WTC11 (cell line): ENCODE data around the gene PRCC. TPM values are rescaled to one million over a fixed set of nuclear protein-coding genes. Genes with fewer than 3 reads are reported as not detected.

Experiments
- ATAC-seq: fragments of 200-7000 bp; cut with Tn5 transposase; 2 replicates; pipeline ENCODE4 v1.10.0; 2021; ENCODE audit warnings: mild to moderate bottlenecking, moderate library complexity
- CTCF ChIA-PET: fragments of 300-600 bp; sonication (Branson Sonifier 250); formaldehyde crosslinking; loops from one replicate; lab custom pipeline; 2021; ENCODE audit warnings: antibody characterized with exemption; lab: Charles Lee
- POLR2A ChIA-PET: fragments of 350-600 bp; sonication (Branson Sonifier 250); formaldehyde crosslinking; loops from one replicate; lab custom pipeline; 2021; ENCODE audit warnings: antibody characterized with exemption; lab: Charles Lee
- DNase-seq: peaks from one replicate; pipeline ENCODE4 v3.0.0; 2021; ENCODE audit warnings: low spot score
- H3K27ac Mint-ChIP-seq: 2 replicates; pipeline ENCODE4 v1.8.0; 2021; ENCODE audit warnings: mixed read lengths
- H3K27me3 Mint-ChIP-seq: 2 replicates; pipeline ENCODE4 v1.8.0; 2021; ENCODE audit warnings: low read depth, mild to moderate bottlenecking, moderate library complexity, mixed read lengths
- H3K36me3 Mint-ChIP-seq: 2 replicates; pipeline ENCODE4 v1.8.0; 2021; ENCODE audit warnings: mixed read lengths
- H3K4me1 Mint-ChIP-seq: 2 replicates; pipeline ENCODE4 v1.8.0; 2022; ENCODE audit warnings: mixed read lengths
- H3K4me3 Mint-ChIP-seq: 2 replicates; pipeline ENCODE4 v1.8.0; 2021; ENCODE audit warnings: mild to moderate bottlenecking, moderate library complexity, mixed read lengths
- H3K9me3 Mint-ChIP-seq: 2 replicates; pipeline ENCODE4 v1.8.0; 2021; ENCODE audit warnings: mixed read lengths
- ATF1 ChIP-seq: sonication (generic); formaldehyde crosslinking; IDR thresholded peaks from 2 replicates; pipeline ENCODE4 v1.8.1; 2023; ENCODE audit warnings: mild to moderate bottlenecking, moderate library complexity, missing genetic modification reagents
- ELF4 ChIP-seq: sonication (generic); formaldehyde crosslinking; IDR thresholded peaks from 2 replicates; pipeline ENCODE4 v1.8.1; 2022; ENCODE audit warnings: low read depth, mild to moderate bottlenecking, moderate library complexity, missing genetic modification reagents
- FOXK1 ChIP-seq: sonication (generic); formaldehyde crosslinking; IDR thresholded peaks from 2 replicates; pipeline ENCODE4 v1.8.0; 2022; ENCODE audit warnings: mild to moderate bottlenecking, moderate library complexity, missing genetic modification reagents
- NR1H2 ChIP-seq: sonication (generic); formaldehyde crosslinking; IDR thresholded peaks from 2 replicates; pipeline ENCODE4 v1.9.0; 2021; ENCODE audit warnings: mild to moderate bottlenecking, moderate library complexity, missing genetic modification reagents
- NR2C2 ChIP-seq: sonication (generic); formaldehyde crosslinking; IDR thresholded peaks from 2 replicates; pipeline ENCODE4 v1.8.0; 2022; ENCODE audit warnings: mild to moderate bottlenecking, missing genetic modification reagents
- NR3C1 ChIP-seq: sonication (generic); formaldehyde crosslinking; conservative IDR thresholded peaks from 2 replicates; pipeline ENCODE4 v1.8.1; 2023; ENCODE audit warnings: low read depth, mild to moderate bottlenecking, missing genetic modification reagents
- TEAD1 ChIP-seq: sonication (generic); formaldehyde crosslinking; IDR thresholded peaks from 2 replicates; pipeline ENCODE4 v1.8.0; 2022; ENCODE audit warnings: mild to moderate bottlenecking, missing genetic modification reagents
- ZNF121 ChIP-seq: sonication (generic); formaldehyde crosslinking; IDR thresholded peaks from 2 replicates; pipeline ENCODE4 v1.8.0; 2023; ENCODE audit warnings: missing genetic modification reagents
- ZNF138 ChIP-seq: sonication (generic); formaldehyde crosslinking; conservative IDR thresholded peaks from 2 replicates; pipeline ENCODE4 v1.8.1; 2022; ENCODE audit warnings: mild to moderate bottlenecking, moderate library complexity, missing genetic modification reagents
- ZNF219 ChIP-seq: sonication (generic); formaldehyde crosslinking; IDR thresholded peaks from 2 replicates; pipeline ENCODE4 v1.8.0; 2023; ENCODE audit warnings: missing genetic modification reagents, mild to moderate bottlenecking, borderline replicate concordance
- ZNF263 ChIP-seq: sonication (generic); formaldehyde crosslinking; IDR thresholded peaks from 2 replicates; pipeline ENCODE4 v1.8.1; 2022; ENCODE audit warnings: low read depth, mild to moderate bottlenecking, moderate library complexity, missing genetic modification reagents
- ZNF317 ChIP-seq: sonication (generic); formaldehyde crosslinking; IDR thresholded peaks from 2 replicates; pipeline ENCODE4 v1.8.1; 2023; ENCODE audit warnings: low read depth, mild to moderate bottlenecking, moderate library complexity, missing genetic modification reagents, borderline replicate concordance
- total RNA-seq: library from RNA; stranded (reverse); gene quantifications from 3 replicates; pipeline ENCODE4 v1.2.3, GENCODE V29; 2021
- TF ChIP-seq, protein P1 (sequence below): sonication (generic); formaldehyde crosslinking; IDR thresholded peaks from 2 replicates; pipeline ENCODE4 v1.8.1; 2023; ENCODE audit warnings: mild to moderate bottlenecking, missing genetic modification reagents, moderate library complexity
- TF ChIP-seq, protein P2 (sequence below): sonication (generic); formaldehyde crosslinking; IDR thresholded peaks from 2 replicates; pipeline ENCODE4 v1.8.1; 2023; ENCODE audit warnings: mild to moderate bottlenecking, moderate library complexity, missing genetic modification reagents
- TF ChIP-seq, protein P3 (sequence below): sonication (generic); formaldehyde crosslinking; conservative IDR thresholded peaks from 2 replicates; pipeline ENCODE4 v1.8.1; 2022; ENCODE audit warnings: mild to moderate bottlenecking, missing genetic modification reagents
- TF ChIP-seq, protein P4 (sequence below): fragments of 250-450 bp; sonication (Bioruptor Pico); IDR thresholded peaks from 2 replicates; pipeline ENCODE4 v1.8.0; 2021; ENCODE audit warnings: mild to moderate bottlenecking
- TF ChIP-seq, protein P5 (sequence below): fragments of 200-600 bp; IDR thresholded peaks from 2 replicates; pipeline ENCODE4 v1.8.0; 2022; ENCODE audit warnings: antibody characterized with exemption
- TF ChIP-seq, protein P6 (sequence below): sonication (generic); formaldehyde crosslinking; IDR thresholded peaks from 2 replicates; pipeline ENCODE4 v1.8.0; 2022; ENCODE audit warnings: mild to moderate bottlenecking, missing genetic modification reagents
- TF ChIP-seq, protein P7 (sequence below): sonication (generic); formaldehyde crosslinking; IDR thresholded peaks from 2 replicates; pipeline ENCODE4 v1.8.0; 2023; ENCODE audit warnings: mild to moderate bottlenecking, missing genetic modification reagents
- TF ChIP-seq, protein P8 (sequence below): sonication (generic); formaldehyde crosslinking; conservative IDR thresholded peaks from 2 replicates; pipeline ENCODE4 v1.8.1; 2023; ENCODE audit warnings: mild to moderate bottlenecking, low read depth, missing genetic modification reagents, moderate library complexity

PRCC gene
- total RNA-seq, 1 experiment from 2014 or later: 97.4 TPM

DNA sequence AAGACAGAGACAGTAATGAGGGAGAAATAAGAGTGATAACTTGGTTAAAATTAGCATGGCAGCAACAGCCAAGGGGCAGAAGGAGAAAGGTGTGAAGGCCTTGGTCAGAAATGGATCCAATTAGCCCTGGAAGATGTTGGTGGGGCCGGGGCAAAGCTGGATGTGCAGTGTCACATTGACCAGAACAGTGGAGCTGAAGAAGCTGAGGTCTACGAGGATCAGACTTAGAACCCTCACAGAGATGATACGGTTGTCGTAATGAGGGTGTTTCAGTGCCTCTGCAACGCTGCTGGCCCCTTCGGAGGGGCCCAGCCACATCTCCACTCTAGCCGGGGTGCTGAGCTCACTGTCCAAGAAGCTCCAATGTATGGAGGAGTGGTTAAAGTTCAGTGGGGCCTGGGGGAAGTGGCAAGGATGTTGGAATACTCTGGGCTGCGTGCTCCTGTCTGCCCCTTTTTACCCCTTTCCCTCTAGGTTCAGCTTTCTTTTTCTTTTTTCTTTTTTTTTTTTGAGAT is 35.1 kb downstream of the PRCC start:
- TF ChIP-seq, protein P1, sequence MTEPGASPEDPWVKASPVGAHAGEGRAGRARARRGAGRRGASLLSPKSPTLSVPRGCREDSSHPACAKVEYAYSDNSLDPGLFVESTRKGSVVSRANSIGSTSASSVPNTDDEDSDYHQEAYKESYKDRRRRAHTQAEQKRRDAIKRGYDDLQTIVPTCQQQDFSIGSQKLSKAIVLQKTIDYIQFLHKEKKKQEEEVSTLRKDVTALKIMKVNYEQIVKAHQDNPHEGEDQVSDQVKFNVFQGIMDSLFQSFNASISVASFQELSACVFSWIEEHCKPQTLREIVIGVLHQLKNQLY (CRISPR knock-in tag): no peak
- TF ChIP-seq ELF4: no peak
- TF ChIP-seq, protein P2, sequence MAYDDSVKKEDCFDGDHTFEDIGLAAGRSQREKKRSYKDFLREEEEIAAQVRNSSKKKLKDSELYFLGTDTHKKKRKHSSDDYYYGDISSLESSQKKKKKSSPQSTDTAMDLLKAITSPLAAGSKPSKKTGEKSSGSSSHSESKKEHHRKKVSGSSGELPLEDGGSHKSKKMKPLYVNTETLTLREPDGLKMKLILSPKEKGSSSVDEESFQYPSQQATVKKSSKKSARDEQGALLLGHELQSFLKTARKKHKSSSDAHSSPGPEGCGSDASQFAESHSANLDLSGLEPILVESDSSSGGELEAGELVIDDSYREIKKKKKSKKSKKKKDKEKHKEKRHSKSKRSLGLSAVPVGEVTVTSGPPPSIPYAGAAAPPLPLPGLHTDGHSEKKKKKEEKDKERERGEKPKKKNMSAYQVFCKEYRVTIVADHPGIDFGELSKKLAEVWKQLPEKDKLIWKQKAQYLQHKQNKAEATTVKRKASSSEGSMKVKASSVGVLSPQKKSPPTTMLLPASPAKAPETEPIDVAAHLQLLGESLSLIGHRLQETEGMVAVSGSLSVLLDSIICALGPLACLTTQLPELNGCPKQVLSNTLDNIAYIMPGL (CRISPR knock-in tag): no peak
- TF ChIP-seq NR2C2 (CRISPR knock-in tag): no peak
- no peak for TF ChIP-seq ZNF317
- no peak for TF ChIP-seq FOXK1 (CRISPR knock-in tag)
- no peak for TF ChIP-seq NR1H2 (CRISPR knock-in tag)
- TF ChIP-seq ZNF138 (CRISPR knock-in tag): no peak
- peaks cover 31% of the 10 kb centered on the region for H3K36me3 Mint-ChIP-seq
- H3K27me3 Mint-ChIP-seq: no peaks in the 10 kb centered on the region
- no peak overlapping the region for H3K4me3 Mint-ChIP-seq
- H3K9me3 Mint-ChIP-seq: no peaks in the 10 kb centered on the region
- H3K4me1 Mint-ChIP-seq: no peaks in the 10 kb centered on the region
- no peak for DNase-seq
- POLR2A ChIA-PET: interaction anchor here (0.7 kb wide), 1 partner anchor 90 kb away, joined by 5 read pairs; no protein-coding TSS in a partner anchor
- H3K27ac Mint-ChIP-seq: 0 out of 2 replicates have a peak overlapping the region, but pooled peaks have one; percentile 7
- CTCF ChIA-PET: interaction anchor here (0.5 to 3.9 kb wide), 9 partner anchors 12 to 142 kb away, joined by 3 to 20 read pairs (median 4); partner anchors contain the start of genes INSRR, LRRC71 and NTRK1
- no peak for ATAC-seq

DNA sequence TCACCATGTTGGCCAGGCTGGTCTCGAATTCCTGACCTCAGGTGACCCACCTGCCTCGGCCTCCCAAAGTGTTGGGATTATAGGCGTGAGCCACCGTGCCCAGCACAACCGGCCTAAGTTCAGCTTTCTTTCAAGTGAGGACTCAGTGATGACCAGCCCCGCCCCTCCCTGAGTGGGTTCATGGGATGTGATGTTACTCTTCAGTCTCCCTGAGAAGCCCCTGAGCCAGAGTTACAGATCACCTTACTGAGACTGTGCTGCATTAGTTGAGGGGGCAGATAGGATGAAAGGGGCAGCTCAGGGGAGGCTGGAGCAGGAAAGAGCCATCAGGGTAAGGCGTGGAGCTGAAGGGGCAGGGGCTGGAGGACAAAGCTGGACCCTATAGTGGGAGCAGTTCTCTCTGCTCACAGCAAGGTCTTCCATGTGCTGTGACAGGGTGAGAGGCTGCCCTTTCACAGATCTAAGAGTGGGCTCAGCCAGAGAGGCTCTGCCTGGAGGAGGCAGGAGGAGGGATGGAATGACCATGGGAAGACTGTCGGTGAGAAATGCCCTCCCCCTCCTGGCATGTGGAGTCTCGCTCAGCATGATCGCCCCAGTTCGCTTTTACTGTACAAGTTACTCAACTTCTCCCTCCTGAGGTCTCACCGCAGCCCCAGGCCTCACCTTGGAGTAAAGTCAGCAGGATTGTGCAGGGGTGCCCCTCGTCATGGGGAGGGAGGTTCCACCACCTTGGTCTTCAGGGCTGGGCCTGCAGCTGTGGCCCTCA is 35.9 kb downstream of the PRCC start:
- Mint-ChIP-seq H3K4me1 (no peaks in the 10 kb centered on the region), H3K27me3 (no peaks in the 10 kb centered on the region), H3K36me3 (peaks cover 23% of the 10 kb centered on the region), H3K9me3 (no peaks in the 10 kb centered on the region), H3K27ac (no peak overlapping the region), H3K4me3 (no peak overlapping the region)
- POLR2A ChIA-PET: no interaction called here
- CTCF ChIA-PET: interaction anchor here (0.5 to 3.9 kb wide), 7 partner anchors 11 to 142 kb away, joined by 3 to 20 read pairs (median 3); partner anchors contain the start of genes INSRR, LRRC71 and NTRK1
- ATAC-seq (no peak), DNase-seq (no peak)
- no peak for TF ChIP-seq ZNF219
- no peak for TF ChIP-seq ZNF121 (CRISPR knock-in tag)
- TF ChIP-seq NR3C1 (CRISPR knock-in tag): no peak
- TF ChIP-seq, protein P3, sequence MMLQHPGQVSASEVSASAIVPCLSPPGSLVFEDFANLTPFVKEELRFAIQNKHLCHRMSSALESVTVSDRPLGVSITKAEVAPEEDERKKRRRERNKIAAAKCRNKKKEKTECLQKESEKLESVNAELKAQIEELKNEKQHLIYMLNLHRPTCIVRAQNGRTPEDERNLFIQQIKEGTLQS (CRISPR knock-in tag): no peak
- TF ChIP-seq, protein P4, sequence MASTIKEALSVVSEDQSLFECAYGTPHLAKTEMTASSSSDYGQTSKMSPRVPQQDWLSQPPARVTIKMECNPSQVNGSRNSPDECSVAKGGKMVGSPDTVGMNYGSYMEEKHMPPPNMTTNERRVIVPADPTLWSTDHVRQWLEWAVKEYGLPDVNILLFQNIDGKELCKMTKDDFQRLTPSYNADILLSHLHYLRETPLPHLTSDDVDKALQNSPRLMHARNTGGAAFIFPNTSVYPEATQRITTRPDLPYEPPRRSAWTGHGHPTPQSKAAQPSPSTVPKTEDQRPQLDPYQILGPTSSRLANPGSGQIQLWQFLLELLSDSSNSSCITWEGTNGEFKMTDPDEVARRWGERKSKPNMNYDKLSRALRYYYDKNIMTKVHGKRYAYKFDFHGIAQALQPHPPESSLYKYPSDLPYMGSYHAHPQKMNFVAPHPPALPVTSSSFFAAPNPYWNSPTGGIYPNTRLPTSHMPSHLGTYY (CRISPR knock-in tag): no peak
- no peak for TF ChIP-seq TEAD1 (CRISPR knock-in tag)
- TF ChIP-seq, protein P5, sequence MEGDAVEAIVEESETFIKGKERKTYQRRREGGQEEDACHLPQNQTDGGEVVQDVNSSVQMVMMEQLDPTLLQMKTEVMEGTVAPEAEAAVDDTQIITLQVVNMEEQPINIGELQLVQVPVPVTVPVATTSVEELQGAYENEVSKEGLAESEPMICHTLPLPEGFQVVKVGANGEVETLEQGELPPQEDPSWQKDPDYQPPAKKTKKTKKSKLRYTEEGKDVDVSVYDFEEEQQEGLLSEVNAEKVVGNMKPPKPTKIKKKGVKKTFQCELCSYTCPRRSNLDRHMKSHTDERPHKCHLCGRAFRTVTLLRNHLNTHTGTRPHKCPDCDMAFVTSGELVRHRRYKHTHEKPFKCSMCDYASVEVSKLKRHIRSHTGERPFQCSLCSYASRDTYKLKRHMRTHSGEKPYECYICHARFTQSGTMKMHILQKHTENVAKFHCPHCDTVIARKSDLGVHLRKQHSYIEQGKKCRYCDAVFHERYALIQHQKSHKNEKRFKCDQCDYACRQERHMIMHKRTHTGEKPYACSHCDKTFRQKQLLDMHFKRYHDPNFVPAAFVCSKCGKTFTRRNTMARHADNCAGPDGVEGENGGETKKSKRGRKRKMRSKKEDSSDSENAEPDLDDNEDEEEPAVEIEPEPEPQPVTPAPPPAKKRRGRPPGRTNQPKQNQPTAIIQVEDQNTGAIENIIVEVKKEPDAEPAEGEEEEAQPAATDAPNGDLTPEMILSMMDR: no peak
- no peak for TF ChIP-seq ZNF263 (CRISPR knock-in tag)
- TF ChIP-seq ATF1: no peak
- TF ChIP-seq, protein P6, sequence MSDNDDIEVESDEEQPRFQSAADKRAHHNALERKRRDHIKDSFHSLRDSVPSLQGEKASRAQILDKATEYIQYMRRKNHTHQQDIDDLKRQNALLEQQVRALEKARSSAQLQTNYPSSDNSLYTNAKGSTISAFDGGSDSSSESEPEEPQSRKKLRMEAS: no peak
- TF ChIP-seq, protein P7, sequence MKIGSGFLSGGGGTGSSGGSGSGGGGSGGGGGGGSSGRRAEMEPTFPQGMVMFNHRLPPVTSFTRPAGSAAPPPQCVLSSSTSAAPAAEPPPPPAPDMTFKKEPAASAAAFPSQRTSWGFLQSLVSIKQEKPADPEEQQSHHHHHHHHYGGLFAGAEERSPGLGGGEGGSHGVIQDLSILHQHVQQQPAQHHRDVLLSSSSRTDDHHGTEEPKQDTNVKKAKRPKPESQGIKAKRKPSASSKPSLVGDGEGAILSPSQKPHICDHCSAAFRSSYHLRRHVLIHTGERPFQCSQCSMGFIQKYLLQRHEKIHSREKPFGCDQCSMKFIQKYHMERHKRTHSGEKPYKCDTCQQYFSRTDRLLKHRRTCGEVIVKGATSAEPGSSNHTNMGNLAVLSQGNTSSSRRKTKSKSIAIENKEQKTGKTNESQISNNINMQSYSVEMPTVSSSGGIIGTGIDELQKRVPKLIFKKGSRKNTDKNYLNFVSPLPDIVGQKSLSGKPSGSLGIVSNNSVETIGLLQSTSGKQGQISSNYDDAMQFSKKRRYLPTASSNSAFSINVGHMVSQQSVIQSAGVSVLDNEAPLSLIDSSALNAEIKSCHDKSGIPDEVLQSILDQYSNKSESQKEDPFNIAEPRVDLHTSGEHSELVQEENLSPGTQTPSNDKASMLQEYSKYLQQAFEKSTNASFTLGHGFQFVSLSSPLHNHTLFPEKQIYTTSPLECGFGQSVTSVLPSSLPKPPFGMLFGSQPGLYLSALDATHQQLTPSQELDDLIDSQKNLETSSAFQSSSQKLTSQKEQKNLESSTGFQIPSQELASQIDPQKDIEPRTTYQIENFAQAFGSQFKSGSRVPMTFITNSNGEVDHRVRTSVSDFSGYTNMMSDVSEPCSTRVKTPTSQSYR (CRISPR knock-in tag): no peak
- TF ChIP-seq, protein P8, sequence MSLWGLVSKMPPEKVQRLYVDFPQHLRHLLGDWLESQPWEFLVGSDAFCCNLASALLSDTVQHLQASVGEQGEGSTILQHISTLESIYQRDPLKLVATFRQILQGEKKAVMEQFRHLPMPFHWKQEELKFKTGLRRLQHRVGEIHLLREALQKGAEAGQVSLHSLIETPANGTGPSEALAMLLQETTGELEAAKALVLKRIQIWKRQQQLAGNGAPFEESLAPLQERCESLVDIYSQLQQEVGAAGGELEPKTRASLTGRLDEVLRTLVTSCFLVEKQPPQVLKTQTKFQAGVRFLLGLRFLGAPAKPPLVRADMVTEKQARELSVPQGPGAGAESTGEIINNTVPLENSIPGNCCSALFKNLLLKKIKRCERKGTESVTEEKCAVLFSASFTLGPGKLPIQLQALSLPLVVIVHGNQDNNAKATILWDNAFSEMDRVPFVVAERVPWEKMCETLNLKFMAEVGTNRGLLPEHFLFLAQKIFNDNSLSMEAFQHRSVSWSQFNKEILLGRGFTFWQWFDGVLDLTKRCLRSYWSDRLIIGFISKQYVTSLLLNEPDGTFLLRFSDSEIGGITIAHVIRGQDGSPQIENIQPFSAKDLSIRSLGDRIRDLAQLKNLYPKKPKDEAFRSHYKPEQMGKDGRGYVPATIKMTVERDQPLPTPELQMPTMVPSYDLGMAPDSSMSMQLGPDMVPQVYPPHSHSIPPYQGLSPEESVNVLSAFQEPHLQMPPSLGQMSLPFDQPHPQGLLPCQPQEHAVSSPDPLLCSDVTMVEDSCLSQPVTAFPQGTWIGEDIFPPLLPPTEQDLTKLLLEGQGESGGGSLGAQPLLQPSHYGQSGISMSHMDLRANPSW (CRISPR knock-in tag): no peak
